Left ventricle myocardium inferior (tissue), 1 donor: ENCODE measurements around the gene PLCXD3. TPM values are rescaled to one million over a fixed set of nuclear protein-coding genes. Genes with fewer than 3 reads are reported as not detected.

Experiments
- DNase-seq: peaks from one replicate; pipeline ENCODE4 v3.0.0-alpha.2; 2020
- H3K27ac ChIP-seq: fragments of 200-600 bp; replicated peaks from 2 replicates; pipeline ENCODE4 v1.8.0; 2021
- H3K27me3 ChIP-seq: fragments of 200-600 bp; 2 replicates; pipeline ENCODE4 v1.8.0; 2021; ENCODE audit warnings: low read depth
- H3K36me3 ChIP-seq: fragments of 200-600 bp; 2 replicates; pipeline ENCODE4 v1.8.0; 2021
- H3K4me1 ChIP-seq: fragments of 200-600 bp; 2 replicates; pipeline ENCODE4 v1.8.0; 2021
- H3K4me3 ChIP-seq: fragments of 200-600 bp; 2 replicates; pipeline ENCODE4 v1.8.0; 2021; ENCODE audit warnings: mild to moderate bottlenecking, moderate library complexity
- H3K9me3 ChIP-seq: fragments of 200-600 bp; replicated peaks from 2 replicates; pipeline ENCODE4 v1.8.0; 2021
- intact Hi-C: fragments of 100-400 bp; cut with micrococcal nuclease; formaldehyde crosslinking; loops from one replicate; pipeline ENCODE4 v1.11.0; 2022
- total RNA-seq: library from RNA; stranded (reverse); fragmentation: NEBNext Ultra II Directional; extraction: Animal tissue kit (Norgen Biotek cat#: 25700); gene quantifications from one replicate; pipeline ENCODE4 v1.2.1, GENCODE V29; 2021
- TF ChIP-seq, protein P1 (sequence below): fragments of 200-600 bp; IDR thresholded peaks from 2 replicates; pipeline ENCODE4 v1.8.0; 2021; ENCODE audit warnings: antibody characterized with exemption, mild to moderate bottlenecking, borderline replicate concordance
- donor health status: DM: no; HTN: yes; CAD: no; lungs with severe emphysema.

The PLCXD3 gene
- total RNA-seq, 1 donor from 2014 or later = 73.1 TPM

DNA sequence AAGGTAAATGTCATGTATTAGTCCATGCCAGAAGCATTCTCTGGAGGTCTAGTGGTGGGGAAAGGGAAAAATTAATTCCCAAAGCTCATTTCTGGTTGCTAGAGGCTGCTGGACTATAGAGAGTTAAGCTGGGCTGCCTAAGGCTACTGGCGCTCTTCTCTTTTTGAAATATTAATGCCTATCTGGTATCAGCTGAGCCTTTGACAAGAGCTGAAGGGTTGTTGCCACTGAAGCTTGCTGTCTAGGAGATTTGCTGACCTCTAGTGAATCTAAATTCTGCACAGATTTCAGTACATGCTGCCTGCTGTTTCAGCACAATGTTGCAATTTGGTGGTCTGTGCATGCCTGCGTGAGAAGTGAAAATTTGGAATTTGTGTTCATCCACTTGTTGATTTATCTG is 29.1 kb upstream of the PLCXD3 start:
- TF ChIP-seq, protein P1, sequence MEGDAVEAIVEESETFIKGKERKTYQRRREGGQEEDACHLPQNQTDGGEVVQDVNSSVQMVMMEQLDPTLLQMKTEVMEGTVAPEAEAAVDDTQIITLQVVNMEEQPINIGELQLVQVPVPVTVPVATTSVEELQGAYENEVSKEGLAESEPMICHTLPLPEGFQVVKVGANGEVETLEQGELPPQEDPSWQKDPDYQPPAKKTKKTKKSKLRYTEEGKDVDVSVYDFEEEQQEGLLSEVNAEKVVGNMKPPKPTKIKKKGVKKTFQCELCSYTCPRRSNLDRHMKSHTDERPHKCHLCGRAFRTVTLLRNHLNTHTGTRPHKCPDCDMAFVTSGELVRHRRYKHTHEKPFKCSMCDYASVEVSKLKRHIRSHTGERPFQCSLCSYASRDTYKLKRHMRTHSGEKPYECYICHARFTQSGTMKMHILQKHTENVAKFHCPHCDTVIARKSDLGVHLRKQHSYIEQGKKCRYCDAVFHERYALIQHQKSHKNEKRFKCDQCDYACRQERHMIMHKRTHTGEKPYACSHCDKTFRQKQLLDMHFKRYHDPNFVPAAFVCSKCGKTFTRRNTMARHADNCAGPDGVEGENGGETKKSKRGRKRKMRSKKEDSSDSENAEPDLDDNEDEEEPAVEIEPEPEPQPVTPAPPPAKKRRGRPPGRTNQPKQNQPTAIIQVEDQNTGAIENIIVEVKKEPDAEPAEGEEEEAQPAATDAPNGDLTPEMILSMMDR = peak; percentile 27
- Histone ChIP-seq H3K36me3 (no peaks in the 10 kb centered on the region), H3K9me3 (peaks cover 36% of the 10 kb centered on the region), H3K4me3 (no peak overlapping the region), H3K27me3 (no peaks in the 10 kb centered on the region), H3K27ac (no peak overlapping the region), H3K4me1 (peaks cover 25% of the 10 kb centered on the region)
- intact Hi-C loops = no loop called here
- DNase-seq = no peak

DNA sequence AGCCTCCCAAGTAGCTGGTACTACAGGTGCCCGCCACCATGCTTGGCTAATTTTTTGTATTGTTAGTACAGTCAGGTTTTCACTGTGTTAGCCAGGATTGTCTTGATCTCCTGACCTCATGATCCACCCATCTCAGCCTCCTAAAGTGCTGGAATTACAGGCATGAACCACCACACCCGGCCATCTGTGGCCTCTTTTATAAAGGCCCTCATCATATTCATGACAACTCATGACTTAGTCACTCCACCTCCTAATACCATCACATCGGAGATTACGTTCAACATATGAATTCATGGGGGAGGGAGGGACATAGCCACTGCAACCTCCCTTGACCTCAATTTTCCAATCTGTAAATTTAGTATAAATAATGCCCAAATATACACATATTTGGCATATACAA is 27.2 kb upstream of the PLCXD3 start:
- Histone ChIP-seq H3K36me3 (no peaks in the 10 kb centered on the region), H3K27ac (no peak overlapping the region), H3K27me3 (no peaks in the 10 kb centered on the region), H3K4me3 (no peak overlapping the region), H3K9me3 (peaks cover 38% of the 10 kb centered on the region), H3K4me1 (peaks cover 22% of the 10 kb centered on the region)
- no peak for DNase-seq
- TF ChIP-seq, protein P1 = no peak
- intact Hi-C loops = no loop called here

DNA sequence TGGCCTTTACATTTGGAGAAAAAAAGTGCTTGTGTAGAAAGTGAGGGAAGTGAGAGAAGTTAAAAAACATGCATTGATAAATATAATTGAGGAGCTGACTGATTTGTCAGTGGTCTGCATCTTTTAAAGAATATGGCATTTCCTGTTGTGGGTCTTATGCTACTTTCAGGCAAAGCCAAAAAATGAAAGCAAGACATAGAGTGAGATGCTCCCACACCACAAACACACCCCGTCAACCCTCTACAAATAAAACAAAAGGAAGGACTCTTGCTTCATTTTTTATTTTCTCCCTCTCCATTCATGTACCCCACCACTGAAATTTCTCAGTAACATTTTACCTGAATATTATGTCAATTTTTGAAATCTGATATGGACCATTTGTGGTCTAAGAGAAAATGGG is 22.1 kb upstream of the PLCXD3 start:
- intact Hi-C loops = no loop called here

DNA sequence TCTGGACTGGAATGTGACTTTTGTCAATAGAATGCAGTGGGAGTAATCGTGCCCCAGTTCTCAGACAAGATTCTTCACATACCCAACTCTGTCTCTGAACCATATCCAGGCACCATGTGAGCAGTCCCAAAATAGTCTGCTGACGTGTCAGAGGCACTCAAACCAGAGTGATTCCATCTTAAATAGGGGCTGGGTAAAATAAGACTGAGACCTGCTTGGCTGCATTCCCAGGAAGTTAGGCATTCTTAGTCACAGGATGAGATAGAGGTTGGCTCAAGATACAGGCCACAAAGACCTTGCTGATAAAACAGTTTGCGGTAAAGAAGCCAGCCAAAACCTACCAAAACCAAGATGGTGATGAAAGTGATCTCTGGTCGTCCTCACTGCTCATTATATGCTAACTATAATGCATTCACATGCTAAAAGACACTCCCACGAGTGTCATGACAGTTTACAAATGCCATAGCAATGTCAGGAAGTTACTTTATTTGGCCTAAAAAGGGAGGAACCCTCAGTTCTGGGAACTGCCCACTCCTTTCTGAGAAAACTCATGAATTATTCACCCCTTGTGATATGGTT is 16.9 kb upstream of the PLCXD3 start:
- intact Hi-C loops = loop anchor here (5.0 kb wide), 1 partner anchor 255 kb away; no protein-coding TSS in a partner anchor
- Histone ChIP-seq H3K4me1 (peaks cover 14% of the 10 kb centered on the region), H3K36me3 (no peaks in the 10 kb centered on the region), H3K27ac (peak overlapping the region; percentile 76), H3K9me3 (peaks cover 33% of the 10 kb centered on the region), H3K4me3 (no peak overlapping the region), H3K27me3 (no peaks in the 10 kb centered on the region)
- TF ChIP-seq, protein P1 = no peak
- peak; percentile 24 for DNase-seq

More for the DNA sequence above, 22.1 kb upstream of the PLCXD3 start:
- Histone ChIP-seq H3K36me3 (no peaks in the 10 kb centered on the region), H3K27me3 (no peaks in the 10 kb centered on the region), H3K4me1 (peaks cover 4% of the 10 kb centered on the region), H3K9me3 (peaks cover 45% of the 10 kb centered on the region), H3K4me3 (no peak overlapping the region), H3K27ac (no peak overlapping the region)
- TF ChIP-seq, protein P1 = no peak
- DNase-seq = no peak

DNA sequence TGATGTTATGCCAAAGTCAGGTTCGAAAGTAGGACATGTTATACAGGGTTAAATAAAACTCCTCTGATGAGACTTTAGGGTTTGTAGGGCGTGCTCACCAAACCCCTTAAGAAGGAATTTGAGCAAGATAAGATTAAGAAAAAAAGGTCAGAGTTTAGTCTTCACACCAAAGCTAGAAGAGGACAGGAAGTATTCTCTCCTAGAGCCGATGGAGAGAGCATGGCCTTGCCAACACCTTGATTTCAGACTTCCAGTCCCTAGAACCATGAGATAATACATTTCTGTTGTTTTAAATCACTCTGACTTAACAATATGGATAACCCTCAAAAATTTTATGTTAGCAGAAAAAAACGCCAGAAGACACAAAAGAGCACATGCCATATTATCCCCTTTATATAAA is 16.3 kb upstream of the PLCXD3 start:
- Histone ChIP-seq H3K9me3 (peaks cover 33% of the 10 kb centered on the region), H3K27ac (peak overlapping the region; percentile 76), H3K36me3 (no peaks in the 10 kb centered on the region), H3K4me1 (peaks cover 15% of the 10 kb centered on the region), H3K4me3 (no peak overlapping the region), H3K27me3 (no peaks in the 10 kb centered on the region)
- DNase-seq = no peak
- TF ChIP-seq, protein P1 = no peak
- intact Hi-C loops = loop anchor here (5.0 kb wide), 1 partner anchor 254 kb away; no protein-coding TSS in a partner anchor
